ENCODE measurements around the gene GNL3L. TPM values are rescaled to one million over a fixed set of nuclear protein-coding genes. Genes with fewer than 3 reads are reported as not detected.

The GNL3L gene
- total and polyA plus RNA-seq, 9 of the 15 experiments (the other 6 are each of a cell fraction or from before 2014, with no cell fraction given), result 11.5 to 81.7 (median 37.6) TPM

- TF ChIP-seq ZNF740 (CRISPR knock-in tag; IDR thresholded peaks at IDR 0.05), result peak; percentile 65; the same call in 1 of the 2 replicates
- TF ChIP-seq ZNF740 (tag; IDR thresholded peaks at IDR 0.05), result peak in 1 of 2 experiments; percentile 92; a peak in 2 of 4 replicates
- TF ChIP-seq SMAD4 (CRISPR knock-in tag; conservative IDR thresholded peaks at IDR 0.05), result peak; percentile 64
- no peak for TF ChIP-seq RERE (CRISPR knock-in tag; IDR thresholded peaks at IDR 0.05; ENCODE audit: borderline replicate concordance)
- TF ChIP-seq NR3C1 (CRISPR knock-in tag; IDR thresholded peaks at IDR 0.05), result no peak
- no peak for TF ChIP-seq ZC3H4 (CRISPR knock-in tag; IDR thresholded peaks at IDR 0.05; ENCODE audit: borderline replicate concordance)
- peak in 1 of 2 experiments; percentile 94; a peak in 2 of 3 replicates for TF ChIP-seq CBX3 (IDR thresholded peaks at IDR 0.05; ENCODE audit: borderline replicate concordance in 1 of 2, low read length in 2 of 2)
- TF ChIP-seq ZNF609 (CRISPR knock-in tag; IDR thresholded peaks at IDR 0.05; ENCODE audit: borderline replicate concordance), result no peak
- TF ChIP-seq EZH2 (IDR thresholded peaks at IDR 0.05; ENCODE audit: borderline replicate concordance, low read depth, low read length), result no peak
- TF ChIP-seq CXXC5 (CRISPR knock-in tag; IDR thresholded peaks at IDR 0.05), result peak; percentile 63
- no peak for TF ChIP-seq ZFP30 (CRISPR knock-in tag; IDR thresholded peaks at IDR 0.05; ENCODE audit: borderline replicate concordance)
- TF ChIP-seq POLR2AphosphoS5 (IDR thresholded peaks at IDR 0.05; ENCODE audit: control insufficient read depth, insufficient read depth, low read depth, low read length), result peak; percentile 50
- peak; percentile 80 to 81; a peak in 2 of 4 replicates for TF ChIP-seq ETV6 (IDR thresholded peaks at IDR 0.05; ENCODE audit: borderline replicate concordance in 1 of 2, low read depth in 2 of 2, low read length in 1 of 2)
- TF ChIP-seq ETV6 (CRISPR knock-in tag; IDR thresholded peaks at IDR 0.05; ENCODE audit: borderline replicate concordance), result no peak
- TF ChIP-seq NRF1 (conservative IDR thresholded peaks at IDR 0.05 in 1 of 2, IDR thresholded peaks at IDR 0.05 in 1 of 2), result peak; percentile 57 to 64
Observed at GRCh38 chrX:54529552-54530356, at the start of gene GNL3L (continued).
